ENCODE results near the gene RSL24D1. TPM values are rescaled to one million over a fixed set of nuclear protein-coding genes. Genes with fewer than 3 reads are reported as not detected.

RSL24D1 gene
- total and polyA plus RNA-seq, 9 of the 15 experiments (the other 6 are each of a cell fraction or from before 2014, with no cell fraction given) = 133 to 324 (median 223) TPM

DNA sequence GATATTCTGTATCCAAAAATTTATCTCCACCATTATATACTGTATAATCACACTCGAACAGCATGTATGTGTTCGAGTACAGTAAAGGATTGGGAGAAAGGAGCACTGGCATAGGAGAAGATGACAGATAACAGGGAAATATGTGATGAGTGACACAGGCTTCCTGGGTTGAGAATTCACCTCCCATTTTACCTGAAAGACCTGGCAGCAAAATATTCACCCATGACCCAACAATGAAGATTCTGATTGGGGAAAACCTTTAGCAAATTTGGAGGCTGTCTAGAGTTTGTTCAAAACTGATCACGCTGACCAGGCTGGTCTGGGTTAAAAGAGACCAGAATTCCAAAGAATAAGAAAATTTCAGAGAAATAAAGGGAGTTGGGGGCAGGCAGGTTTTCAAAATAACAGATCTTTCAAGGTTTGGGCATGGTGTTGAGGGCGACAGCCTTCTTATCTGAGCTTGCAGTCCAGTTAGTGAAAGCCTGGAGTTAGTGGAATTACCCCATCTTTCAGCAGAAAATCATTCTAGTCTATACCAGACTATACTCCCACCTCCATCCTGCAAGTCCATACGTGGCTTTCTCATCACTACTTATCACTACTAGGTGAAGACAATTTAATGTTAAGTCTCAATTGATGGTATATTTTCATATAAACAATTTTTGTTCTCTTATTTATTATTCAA lies 42.8 kb upstream of the RSL24D1 start (continued):
- TF ChIP-seq, protein P1, sequence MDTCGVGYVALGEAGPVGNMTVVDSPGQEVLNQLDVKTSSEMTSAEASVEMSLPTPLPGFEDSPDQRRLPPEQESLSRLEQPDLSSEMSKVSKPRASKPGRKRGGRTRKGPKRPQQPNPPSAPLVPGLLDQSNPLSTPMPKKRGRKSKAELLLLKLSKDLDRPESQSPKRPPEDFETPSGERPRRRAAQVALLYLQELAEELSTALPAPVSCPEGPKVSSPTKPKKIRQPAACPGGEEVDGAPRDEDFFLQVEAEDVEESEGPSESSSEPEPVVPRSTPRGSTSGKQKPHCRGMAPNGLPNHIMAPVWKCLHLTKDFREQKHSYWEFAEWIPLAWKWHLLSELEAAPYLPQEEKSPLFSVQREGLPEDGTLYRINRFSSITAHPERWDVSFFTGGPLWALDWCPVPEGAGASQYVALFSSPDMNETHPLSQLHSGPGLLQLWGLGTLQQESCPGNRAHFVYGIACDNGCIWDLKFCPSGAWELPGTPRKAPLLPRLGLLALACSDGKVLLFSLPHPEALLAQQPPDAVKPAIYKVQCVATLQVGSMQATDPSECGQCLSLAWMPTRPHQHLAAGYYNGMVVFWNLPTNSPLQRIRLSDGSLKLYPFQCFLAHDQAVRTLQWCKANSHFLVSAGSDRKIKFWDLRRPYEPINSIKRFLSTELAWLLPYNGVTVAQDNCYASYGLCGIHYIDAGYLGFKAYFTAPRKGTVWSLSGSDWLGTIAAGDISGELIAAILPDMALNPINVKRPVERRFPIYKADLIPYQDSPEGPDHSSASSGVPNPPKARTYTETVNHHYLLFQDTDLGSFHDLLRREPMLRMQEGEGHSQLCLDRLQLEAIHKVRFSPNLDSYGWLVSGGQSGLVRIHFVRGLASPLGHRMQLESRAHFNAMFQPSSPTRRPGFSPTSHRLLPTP (IDR thresholded peaks at IDR 0.05; ENCODE audit: borderline replicate concordance, extremely low read depth, insufficient read length) = no peak
- TF ChIP-seq NR2F6 (CRISPR knock-in tag; IDR thresholded peaks at IDR 0.05) (no peak), GATA2 (CRISPR knock-in tag; IDR thresholded peaks at IDR 0.05) (peak; percentile 78), MTA3 (IDR thresholded peaks at IDR 0.05; ENCODE audit: borderline replicate concordance) (0 out of 2 replicates have a peak, but pooled peaks have one; percentile 23), SMC3 (conservative IDR thresholded peaks at IDR 0.05; ENCODE audit: insufficient read depth, low read depth, low read length) (no peak), MCM7 (IDR thresholded peaks at IDR 0.05) (no peak), DPF2 (IDR thresholded peaks at IDR 0.05) (peak; percentile 90), NFIC (IDR thresholded peaks at IDR 0.05) (peak; percentile 52; the same call in 1 of the 2 replicates), ZNF316 (IDR thresholded peaks at IDR 0.05) (no peak), FOSL1 (tag; conservative IDR thresholded peaks at IDR 0.05) (0 out of 2 replicates have a peak, but pooled peaks have one; percentile 16), TOE1 (IDR thresholded peaks at IDR 0.05; ENCODE audit: borderline replicate concordance) (peak; percentile 21; the same call in 1 of the 2 replicates), TOE1 (CRISPR knock-in tag; IDR thresholded peaks at IDR 0.05; ENCODE audit: borderline replicate concordance, low read depth) (no peak), BHLHE40 (IDR thresholded peaks at IDR 0.05; ENCODE audit: low read length) (no peak), LARP7 (IDR thresholded peaks at IDR 0.05) (no peak), ZKSCAN3 (CRISPR knock-in tag; IDR thresholded peaks at IDR 0.05) (no peak), ARHGAP35 (IDR thresholded peaks at IDR 0.05; ENCODE audit: partially characterized antibody) (no peak), TAF1 (IDR thresholded peaks at IDR 0.05; ENCODE audit: control insufficient read depth, extremely low read depth, insufficient read depth, low read length, severe bottlenecking) (peak; percentile 32), ZNF408 (CRISPR knock-in tag; IDR thresholded peaks at IDR 0.05; ENCODE audit: low read depth) (no peak), LEF1 (IDR thresholded peaks at IDR 0.05) (peak; percentile 86), SRSF1 (IDR thresholded peaks at IDR 0.05; ENCODE audit: low read depth, low read length) (no peak)
- TF ChIP-seq, protein P2, sequence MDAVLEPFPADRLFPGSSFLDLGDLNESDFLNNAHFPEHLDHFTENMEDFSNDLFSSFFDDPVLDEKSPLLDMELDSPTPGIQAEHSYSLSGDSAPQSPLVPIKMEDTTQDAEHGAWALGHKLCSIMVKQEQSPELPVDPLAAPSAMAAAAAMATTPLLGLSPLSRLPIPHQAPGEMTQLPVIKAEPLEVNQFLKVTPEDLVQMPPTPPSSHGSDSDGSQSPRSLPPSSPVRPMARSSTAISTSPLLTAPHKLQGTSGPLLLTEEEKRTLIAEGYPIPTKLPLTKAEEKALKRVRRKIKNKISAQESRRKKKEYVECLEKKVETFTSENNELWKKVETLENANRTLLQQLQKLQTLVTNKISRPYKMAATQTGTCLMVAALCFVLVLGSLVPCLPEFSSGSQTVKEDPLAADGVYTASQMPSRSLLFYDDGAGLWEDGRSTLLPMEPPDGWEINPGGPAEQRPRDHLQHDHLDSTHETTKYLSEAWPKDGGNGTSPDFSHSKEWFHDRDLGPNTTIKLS (IDR thresholded peaks at IDR 0.05; ENCODE audit: borderline replicate concordance, low read depth) = peak; percentile 45; the same call in 1 of the 2 replicates
- TF ChIP-seq, protein P3, sequence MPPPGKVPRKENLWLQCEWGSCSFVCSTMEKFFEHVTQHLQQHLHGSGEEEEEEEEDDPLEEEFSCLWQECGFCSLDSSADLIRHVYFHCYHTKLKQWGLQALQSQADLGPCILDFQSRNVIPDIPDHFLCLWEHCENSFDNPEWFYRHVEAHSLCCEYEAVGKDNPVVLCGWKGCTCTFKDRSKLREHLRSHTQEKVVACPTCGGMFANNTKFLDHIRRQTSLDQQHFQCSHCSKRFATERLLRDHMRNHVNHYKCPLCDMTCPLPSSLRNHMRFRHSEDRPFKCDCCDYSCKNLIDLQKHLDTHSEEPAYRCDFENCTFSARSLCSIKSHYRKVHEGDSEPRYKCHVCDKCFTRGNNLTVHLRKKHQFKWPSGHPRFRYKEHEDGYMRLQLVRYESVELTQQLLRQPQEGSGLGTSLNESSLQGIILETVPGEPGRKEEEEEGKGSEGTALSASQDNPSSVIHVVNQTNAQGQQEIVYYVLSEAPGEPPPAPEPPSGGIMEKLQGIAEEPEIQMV (tag; conservative IDR thresholded peaks at IDR 0.05; ENCODE audit: low read depth) = no peak
- TF ChIP-seq, protein P4, sequence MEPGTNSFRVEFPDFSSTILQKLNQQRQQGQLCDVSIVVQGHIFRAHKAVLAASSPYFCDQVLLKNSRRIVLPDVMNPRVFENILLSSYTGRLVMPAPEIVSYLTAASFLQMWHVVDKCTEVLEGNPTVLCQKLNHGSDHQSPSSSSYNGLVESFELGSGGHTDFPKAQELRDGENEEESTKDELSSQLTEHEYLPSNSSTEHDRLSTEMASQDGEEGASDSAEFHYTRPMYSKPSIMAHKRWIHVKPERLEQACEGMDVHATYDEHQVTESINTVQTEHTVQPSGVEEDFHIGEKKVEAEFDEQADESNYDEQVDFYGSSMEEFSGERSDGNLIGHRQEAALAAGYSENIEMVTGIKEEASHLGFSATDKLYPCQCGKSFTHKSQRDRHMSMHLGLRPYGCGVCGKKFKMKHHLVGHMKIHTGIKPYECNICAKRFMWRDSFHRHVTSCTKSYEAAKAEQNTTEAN (CRISPR knock-in tag; IDR thresholded peaks at IDR 0.05) = no peak

Data from K562 (cell line).